GM19043 (cell line): ENCODE data around the gene FUT7.

ENCODE experiments used
- ATAC-seq: cut with Tn5 transposase; IDR thresholded peaks from one replicate; pipeline ENCODE4 v1.9.1; 2021; ENCODE audit warnings: low read depth; ENCODE audit not compliant: unreplicated experiment

Gene FUT7

GRCh38 chr9:137019891-137020683, 11.8 kb downstream of the FUT7 start:
- no peak for ATAC-seq

- no peak for ATAC-seq
These were observed 12.9 kb downstream of the FUT7 start for GRCh38 chr9:137018761-137019559.

GRCh38 chr9:137017791-137018497, 13.9 kb downstream of the FUT7 start:
- no peak for ATAC-seq

GRCh38 chr9:137017071-137017470, 14.8 kb downstream of the FUT7 start:
- ATAC-seq = no peak

- no peak for ATAC-seq
These were observed 15.5 kb downstream of the FUT7 start for GRCh38 chr9:137016436-137016835.

GRCh38 chr9:137015976-137016375, 15.9 kb downstream of the FUT7 start:
- no peak for ATAC-seq

- no peak for ATAC-seq
These were observed 16.4 kb downstream of the FUT7 start for GRCh38 chr9:137015540-137015930.

- ATAC-seq = no peak
These were observed 16.9 kb downstream of the FUT7 start for GRCh38 chr9:137014776-137015539.

- no peak for ATAC-seq
These were observed 17.7 kb downstream of the FUT7 start for GRCh38 chr9:137014166-137014565.

GRCh38 chr9:137013571-137013940, 18.3 kb downstream of the FUT7 start:
- ATAC-seq = no peak

GRCh38 chr9:137012694-137013570, 19.0 kb downstream of the FUT7 start:
- no peak for ATAC-seq

GRCh38 chr9:137011907-137012675, 19.8 kb downstream of the FUT7 start:
- no peak for ATAC-seq

GRCh38 chr9:137011156-137011555, 20.7 kb downstream of the FUT7 start:
- no peak for ATAC-seq

- no peak for ATAC-seq
These were observed 21.8 kb downstream of the FUT7 start for GRCh38 chr9:137009938-137010732.

- ATAC-seq = no peak
These were observed 22.7 kb downstream of the FUT7 start for GRCh38 chr9:137009217-137009616.

GRCh38 chr9:137008312-137008711, 23.6 kb downstream of the FUT7 start:
- ATAC-seq = no peak

GRCh38 chr9:137007816-137008270, 24.0 kb downstream of the FUT7 start:
- ATAC-seq = no peak
